ENCODE measurements around the gene TMEM248. TPM values are rescaled to one million over a fixed set of nuclear protein-coding genes. Genes with fewer than 3 reads are reported as not detected.

TMEM248 gene
- total and polyA plus RNA-seq, 2 of the 8 experiments (the other 6 are each of a cell fraction or from before 2014, with no cell fraction given), result 63.6 to 126 TPM

- Histone ChIP-seq H2BK120ac (replicated peaks; ENCODE audit: low read depth, low read length) (no peak overlapping the region), H2AK5ac (ENCODE audit: low read depth, low read length) (no peak overlapping the region), H3K36me3 (ENCODE audit: control insufficient read depth in 2 of 4, insufficient read depth in 4 of 4, low read length in 3 of 4) (peaks cover 0 to 4% (median 1%) of the 10 kb centered on the region in 4 experiments; a peak in 4 of 8 replicates), H3K9me3 (ENCODE audit: insufficient read depth in 2 of 2, low read depth in 1 of 2, low read length in 1 of 2) (no peaks in the 10 kb centered on the region), H3K4ac (replicated peaks; ENCODE audit: insufficient read length, low read depth, low read length) (no peak overlapping the region), H3K14ac (ENCODE audit: insufficient read length) (no peak overlapping the region), H2AFZ (ENCODE audit: low read length) (no peak overlapping the region), H2BK5ac (ENCODE audit: low read depth, low read length) (no peak overlapping the region), H3K23me2 (ENCODE audit: low read depth, low read length) (no peaks in the 10 kb centered on the region; the same call in 1 of the 2 replicates), H3K23ac (ENCODE audit: insufficient read length) (no peak overlapping the region), H3K27ac (ENCODE audit: low read depth, low read length) (no peak overlapping the region), H4K20me1 (replicated peaks in 1 of 2; ENCODE audit: control insufficient read depth in 1 of 2, insufficient read depth in 2 of 2, low read length in 2 of 2) (no peaks in the 10 kb centered on the region), H3K4me3 (ENCODE audit: extremely low read depth in 1 of 4, insufficient read depth in 2 of 4, low read depth in 3 of 4, low read length in 4 of 4) (no peak overlapping the region), H3K4me2 (ENCODE audit: insufficient read depth in 1 of 2, low read depth in 2 of 2, low read length in 2 of 2) (no peak overlapping the region), H3K18ac (ENCODE audit: extremely low read depth, low read length) (no peak overlapping the region), H4K91ac (replicated peaks; ENCODE audit: insufficient read length, low read length) (no peak overlapping the region), H3K27me3 (replicated peaks in 1 of 4; ENCODE audit: control insufficient read depth in 3 of 4, extremely low read depth in 1 of 4, insufficient read depth in 3 of 4, low read length in 3 of 4) (no peaks in the 10 kb centered on the region), H3K4me1 (replicated peaks in 1 of 4; ENCODE audit: control insufficient read depth in 3 of 4, insufficient read depth in 4 of 4, low read length in 3 of 4) (no peaks in the 10 kb centered on the region), H3K79me2 (ENCODE audit: control insufficient read depth in 1 of 2, insufficient read depth in 2 of 2, low read length in 2 of 2) (no peaks in the 10 kb centered on the region), H3K79me1 (ENCODE audit: low read depth, low read length) (no peaks in the 10 kb centered on the region), H4K8ac (ENCODE audit: extremely low read depth, insufficient read depth, low read length) (no peak overlapping the region), H3K56ac (replicated peaks; ENCODE audit: insufficient read length, low read depth, low read length) (no peak overlapping the region), H2BK15ac (ENCODE audit: low read length) (no peak overlapping the region), H2BK12ac (ENCODE audit: low read depth, low read length) (no peak overlapping the region), H3K9ac (replicated peaks in 1 of 4; ENCODE audit: extremely low read depth in 1 of 4, low read depth in 3 of 4, low read length in 3 of 4) (no peak overlapping the region), H4K5ac (ENCODE audit: insufficient read length, low read depth, low read length) (no peak overlapping the region), H2BK20ac (ENCODE audit: low read length) (no peak overlapping the region)
- DNase-seq (ENCODE audit: low read depth in 1 of 2, low spot score in 2 of 2) (no peak), FAIRE-seq (no peak)
- 97% methylated on average over 3 of the region's 3 CpGs; no CpG with 5 or more reads in 1 of the 2 experiments for WGBS, 2 experiments (ENCODE audit: extremely low coverage in 1 of 2, insufficient coverage in 1 of 2, insufficient read length in 1 of 2, insufficient replicate concordance in 2 of 2, low coverage in 1 of 2, low lambda C conversion rate in 2 of 2, missing lambda C conversion rate in 1 of 2)
- CTCF ChIA-PET (ENCODE audit: partially characterized antibody), result interaction anchor here (0.9 to 3.4 kb wide), 6 partner anchors 9 to 62 kb away, joined by 3 to 36 read pairs (median 12); no protein-coding TSS in a partner anchor
- POLR2A ChIA-PET (ENCODE audit: partially characterized antibody), result interaction anchor here (2.5 kb wide), 1 partner anchor 8 kb away, joined by 10 read pairs; no protein-coding TSS in a partner anchor
- TF ChIP-seq FOSL1 (IDR thresholded peaks at IDR 0.05; ENCODE audit: insufficient read depth, low read depth, low read length) (no peak), MAFK (IDR thresholded peaks at IDR 0.05; ENCODE audit: low read depth, low read length) (no peak)
Measured at GRCh38 chr7:66896441-66896840, 24.6 kb upstream of the TMEM248 start.

Measured in H1 (cell line).